SK-N-SH treated with all-trans-retinoic acid at 6 μM for 48 hours (cell line): ENCODE results near the gene CPEB3.

Experiments
- ATAC-seq: fragments of 200-7000 bp; cut with Tn5 transposase; 3 replicates; pipeline ENCODE4 v1.9.1; 2020; ENCODE audit warnings: mild to moderate bottlenecking, moderate library complexity
- BACH2 ChIP-seq: fragments of 250-450 bp; sonication (Bioruptor Pico); IDR thresholded peaks from 2 replicates; pipeline ENCODE4 v1.9.0; 2021; ENCODE audit warnings: mild to moderate bottlenecking, borderline replicate concordance
- CREB5 ChIP-seq: fragments of 250-450 bp; sonication (Bioruptor Pico); IDR thresholded peaks from 2 replicates; pipeline ENCODE4 v1.5.1; 2020; ENCODE audit warnings: low read depth, mild to moderate bottlenecking, moderate library complexity
- GLIS3 ChIP-seq: fragments of 250-450 bp; sonication (Bioruptor Pico); IDR thresholded peaks from 2 replicates; pipeline ENCODE4 v1.5.0; 2020; ENCODE audit warnings: mild to moderate bottlenecking, moderate library complexity
- ISL1 ChIP-seq: fragments of 250-450 bp; sonication (Bioruptor Pico); IDR thresholded peaks from 2 replicates; pipeline ENCODE4 v2.1.2; 2022; ENCODE audit warnings: mild to moderate bottlenecking, moderate library complexity
- PATZ1 ChIP-seq: fragments of 250-450 bp; sonication (Bioruptor Pico); IDR thresholded peaks from 2 replicates; pipeline ENCODE4 v1.8.0; 2020; ENCODE audit warnings: mild to moderate bottlenecking, moderate library complexity, borderline replicate concordance
- POU6F1 ChIP-seq: fragments of 250-450 bp; sonication (Bioruptor Pico); IDR thresholded peaks from 2 replicates; pipeline ENCODE4 v1.8.0; 2021; ENCODE audit warnings: low read depth, mild to moderate bottlenecking, moderate library complexity, borderline replicate concordance
- RARB ChIP-seq: fragments of 250-450 bp; sonication (Bioruptor Pico); IDR thresholded peaks from 2 replicates; pipeline ENCODE4 v1.8.0; 2021; ENCODE audit warnings: mild to moderate bottlenecking, moderate library complexity
- SNAI2 ChIP-seq: fragments of 250-450 bp; sonication (Bioruptor Pico); IDR thresholded peaks from 2 replicates; pipeline ENCODE4 v1.5.0; 2020; ENCODE audit warnings: mild to moderate bottlenecking, moderate library complexity
- TCF4 ChIP-seq: fragments of 250-450 bp; sonication (Bioruptor Pico); IDR thresholded peaks from 2 replicates; pipeline ENCODE4 v1.8.0; 2021; ENCODE audit warnings: mild to moderate bottlenecking, moderate library complexity, borderline replicate concordance
- TOX ChIP-seq: fragments of 250-450 bp; sonication (Bioruptor Pico); IDR thresholded peaks from 2 replicates; pipeline ENCODE4 v1.8.0; 2021; ENCODE audit warnings: mild to moderate bottlenecking, moderate library complexity, borderline replicate concordance
- TSHZ2 ChIP-seq: fragments of 250-450 bp; sonication (Bioruptor Pico); IDR thresholded peaks from 2 replicates; pipeline ENCODE4 v1.5.0; 2020; ENCODE audit warnings: mild to moderate bottlenecking, moderate library complexity
- ZC3H10 ChIP-seq: fragments of 250-450 bp; sonication (Bioruptor Pico); IDR thresholded peaks from 2 replicates; pipeline ENCODE4 v1.5.1; 2021; ENCODE audit warnings: mild to moderate bottlenecking, moderate library complexity
- ZFP3 ChIP-seq: fragments of 250-450 bp; sonication (Bioruptor Pico); IDR thresholded peaks from 2 replicates; pipeline ENCODE4 v1.5.0; 2020; ENCODE audit warnings: mild to moderate bottlenecking, moderate library complexity
- ZFP30 ChIP-seq: fragments of 450-650 bp; formaldehyde crosslinking; IDR thresholded peaks from 2 replicates; pipeline ENCODE4 v1.5.0; 2022; ENCODE audit warnings: mild to moderate bottlenecking, moderate library complexity
- ZNF565 ChIP-seq: fragments of 450-650 bp; formaldehyde crosslinking; conservative IDR thresholded peaks from 2 replicates; pipeline ENCODE4 v1.5.0; 2020; ENCODE audit warnings: low read depth, mild to moderate bottlenecking, moderate library complexity
- ZNF8 ChIP-seq: fragments of 450-650 bp; formaldehyde crosslinking; IDR thresholded peaks from 2 replicates; pipeline ENCODE4 v1.5.0; 2020; ENCODE audit warnings: mild to moderate bottlenecking, moderate library complexity
- TF ChIP-seq, protein P1 (sequence below): fragments of 250-450 bp; sonication (Bioruptor Pico); IDR thresholded peaks from 2 replicates; pipeline ENCODE4 v1.5.1; 2021; ENCODE audit warnings: mild to moderate bottlenecking, moderate library complexity

CPEB3 gene

DNA sequence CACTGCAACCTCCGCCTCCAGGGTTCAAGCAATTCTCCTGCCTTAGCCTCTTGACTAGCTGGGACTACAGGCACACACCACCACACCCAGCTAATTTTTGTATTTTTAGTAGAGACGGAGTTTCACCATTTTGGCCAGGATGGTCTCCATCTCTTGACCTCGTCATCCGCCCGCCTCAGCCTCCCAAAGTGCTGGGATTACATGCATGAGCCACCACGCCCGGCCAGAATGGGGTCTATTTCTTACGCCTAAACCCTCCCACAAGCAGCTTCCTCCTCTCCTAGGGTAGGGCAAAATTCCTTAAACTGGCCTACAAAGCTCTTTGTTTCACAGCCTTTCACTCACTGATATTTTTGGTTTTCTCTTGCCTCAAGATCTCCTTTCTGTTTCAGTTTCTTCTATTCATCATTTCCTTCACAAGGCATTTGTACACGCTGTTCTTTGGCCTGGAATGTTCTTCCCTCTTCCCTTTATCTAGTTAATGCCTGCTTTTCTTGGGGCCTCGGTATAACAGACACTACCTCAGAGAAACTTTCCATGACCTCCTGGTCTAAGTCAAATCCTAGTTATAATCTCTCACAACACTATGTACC, 6.7 kb downstream of the CPEB3 start:
- TF ChIP-seq ISL1 = no peak
- no peak for TF ChIP-seq GLIS3 (CRISPR knock-in tag)
- no peak for TF ChIP-seq TSHZ2 (CRISPR knock-in tag)
- no peak for TF ChIP-seq SNAI2 (CRISPR knock-in tag)
- TF ChIP-seq PATZ1 (CRISPR knock-in tag) = no peak
- no peak for TF ChIP-seq POU6F1 (CRISPR knock-in tag)
- TF ChIP-seq ZC3H10 = no peak
- no peak for TF ChIP-seq TCF4 (CRISPR knock-in tag)
- no peak for TF ChIP-seq ZFP3 (CRISPR knock-in tag)
- TF ChIP-seq CREB5 (CRISPR knock-in tag) = no peak
- no peak for TF ChIP-seq BACH2 (CRISPR knock-in tag)
- TF ChIP-seq, protein P1, sequence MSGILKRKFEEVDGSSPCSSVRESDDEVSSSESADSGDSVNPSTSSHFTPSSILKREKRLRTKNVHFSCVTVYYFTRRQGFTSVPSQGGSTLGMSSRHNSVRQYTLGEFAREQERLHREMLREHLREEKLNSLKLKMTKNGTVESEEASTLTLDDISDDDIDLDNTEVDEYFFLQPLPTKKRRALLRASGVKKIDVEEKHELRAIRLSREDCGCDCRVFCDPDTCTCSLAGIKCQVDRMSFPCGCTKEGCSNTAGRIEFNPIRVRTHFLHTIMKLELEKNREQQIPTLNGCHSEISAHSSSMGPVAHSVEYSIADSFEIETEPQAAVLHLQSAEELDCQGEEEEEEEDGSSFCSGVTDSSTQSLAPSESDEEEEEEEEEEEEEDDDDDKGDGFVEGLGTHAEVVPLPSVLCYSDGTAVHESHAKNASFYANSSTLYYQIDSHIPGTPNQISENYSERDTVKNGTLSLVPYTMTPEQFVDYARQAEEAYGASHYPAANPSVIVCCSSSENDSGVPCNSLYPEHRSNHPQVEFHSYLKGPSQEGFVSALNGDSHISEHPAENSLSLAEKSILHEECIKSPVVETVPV = no peak
- TF ChIP-seq ZFP30 = no peak
- no peak for TF ChIP-seq ZNF8 (CRISPR knock-in tag)
- TF ChIP-seq ZNF565 (CRISPR knock-in tag) = no peak
- TF ChIP-seq TOX (CRISPR knock-in tag) = no peak
- TF ChIP-seq, all 23 proteins: peak for 0
- no peak for ATAC-seq

GRCh38 chr10:92278996-92279696, 11.7 kb downstream of the CPEB3 start:
- ATAC-seq = no peak
- TF ChIP-seq SNAI2 (CRISPR knock-in tag) (no peak), TCF4 (CRISPR knock-in tag) (no peak), ISL1 (no peak), TOX (CRISPR knock-in tag) (no peak), POU6F1 (CRISPR knock-in tag) (no peak)

- no peak for TF ChIP-seq RARB (CRISPR knock-in tag)
Measured at GRCh38 chr10:92274071-92274470, 16.8 kb downstream of the CPEB3 start.

More at GRCh38 chr10:92274071-92274470, 16.8 kb downstream of the CPEB3 start:
- ATAC-seq = no peak
